Stimulated activated CD4-positive, alpha-beta T cell treated with anti-CD3 and anti-CD28 coated beads, Interleukin-12 subunit alpha, Interleukin-12 subunit beta, amount 100 ng/mL, for 48 hours (primary cell): ENCODE measurements around the gene CHST12.
"Not testable (repeated sequence)": the region's sequence is repeated elsewhere in the genome, so short reads cannot be mapped to it uniquely, and the experiment has no call there.

Experiments used
- DNase-seq, 3 donors: peaks; one replicate each; pipeline ENCODE4 v3.0.0-alpha.2; 2020; ENCODE audit warnings: low read depth in 2 of 3, low spot score in 1 of 3

The CHST12 gene

DNA sequence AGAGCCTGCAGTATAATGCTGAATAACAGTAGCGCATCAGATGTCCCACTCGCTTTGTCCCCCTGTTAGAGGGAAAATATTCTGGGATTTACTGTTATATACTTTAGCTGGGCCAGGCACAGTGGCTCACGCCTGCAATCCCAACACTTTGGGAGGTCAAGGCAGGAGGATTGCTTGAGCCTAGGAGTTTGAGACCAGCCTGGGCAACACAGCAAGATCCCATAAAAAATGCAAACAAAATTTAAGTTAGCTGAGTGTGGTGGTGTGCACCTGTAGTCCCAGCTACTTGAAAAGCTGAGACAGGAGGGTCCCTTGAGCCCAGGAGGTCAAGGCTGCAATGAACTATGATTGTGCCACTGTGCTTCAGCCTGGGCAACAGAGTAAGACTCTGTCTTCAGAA is 50.4 kb downstream of the CHST12 start:
- not testable (repeated sequence) for DNase-seq

DNA sequence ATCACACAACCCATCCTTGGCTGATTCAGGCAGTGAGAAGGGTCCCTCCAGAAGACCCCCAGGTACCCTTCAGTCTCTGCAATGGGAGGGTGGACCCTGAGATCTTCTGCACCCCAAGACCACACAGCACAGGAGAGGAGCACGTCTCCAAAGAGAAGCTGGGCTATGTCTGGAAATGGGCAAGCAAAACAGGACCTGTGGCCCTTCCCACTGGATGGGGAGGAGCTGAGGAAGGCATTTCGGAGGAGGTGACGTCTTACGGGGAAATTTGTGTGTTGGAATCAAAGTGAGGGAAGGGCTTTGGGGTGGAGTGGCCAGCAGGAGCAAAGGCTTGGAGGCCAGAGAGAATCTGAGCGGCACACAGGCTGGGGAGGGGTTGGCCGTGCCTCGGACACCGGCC is 56.3 kb downstream of the CHST12 start:
- no peak for DNase-seq

DNA sequence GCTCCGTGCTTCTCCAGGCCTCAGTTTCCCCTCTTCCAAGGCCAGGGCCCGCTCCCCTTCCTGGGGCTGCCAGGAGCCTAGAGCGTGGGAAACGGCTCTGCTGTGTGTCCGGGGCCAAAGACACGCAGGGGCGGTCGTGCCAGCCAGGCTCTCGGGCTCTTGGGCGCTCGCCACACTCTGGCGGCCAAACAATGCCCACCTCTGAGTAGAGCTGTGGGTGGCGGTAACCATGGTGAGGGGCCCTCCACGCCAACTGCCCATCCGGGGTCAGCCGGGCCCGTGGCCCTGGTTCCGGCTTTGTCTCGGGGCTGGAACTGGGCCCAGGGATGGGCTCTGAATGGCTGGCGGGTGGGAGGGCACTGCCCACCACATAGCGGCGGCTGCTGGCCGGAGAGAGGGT is 56.8 kb downstream of the CHST12 start:
- no peak for DNase-seq

DNA sequence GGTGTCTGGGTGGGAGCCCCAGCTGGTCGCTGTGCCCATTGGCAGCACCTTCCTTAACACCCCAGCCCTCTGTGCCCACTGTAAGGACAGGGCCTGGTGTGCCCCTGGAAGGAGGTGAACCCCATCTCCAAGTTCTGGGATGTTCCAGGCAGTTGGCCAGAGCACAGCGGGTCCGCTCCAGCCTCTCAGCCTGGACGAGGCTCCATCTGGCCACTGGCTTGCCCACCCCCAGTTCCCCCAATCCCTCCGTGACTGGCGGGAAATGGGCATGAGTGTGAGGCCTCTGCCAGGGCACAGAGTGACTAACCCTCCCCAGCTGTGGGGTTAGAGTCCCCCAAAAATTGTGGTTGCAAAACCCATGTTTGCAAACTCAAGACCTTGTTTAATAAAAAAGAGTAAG is 57.2 kb downstream of the CHST12 start:
- no peak for DNase-seq

DNA sequence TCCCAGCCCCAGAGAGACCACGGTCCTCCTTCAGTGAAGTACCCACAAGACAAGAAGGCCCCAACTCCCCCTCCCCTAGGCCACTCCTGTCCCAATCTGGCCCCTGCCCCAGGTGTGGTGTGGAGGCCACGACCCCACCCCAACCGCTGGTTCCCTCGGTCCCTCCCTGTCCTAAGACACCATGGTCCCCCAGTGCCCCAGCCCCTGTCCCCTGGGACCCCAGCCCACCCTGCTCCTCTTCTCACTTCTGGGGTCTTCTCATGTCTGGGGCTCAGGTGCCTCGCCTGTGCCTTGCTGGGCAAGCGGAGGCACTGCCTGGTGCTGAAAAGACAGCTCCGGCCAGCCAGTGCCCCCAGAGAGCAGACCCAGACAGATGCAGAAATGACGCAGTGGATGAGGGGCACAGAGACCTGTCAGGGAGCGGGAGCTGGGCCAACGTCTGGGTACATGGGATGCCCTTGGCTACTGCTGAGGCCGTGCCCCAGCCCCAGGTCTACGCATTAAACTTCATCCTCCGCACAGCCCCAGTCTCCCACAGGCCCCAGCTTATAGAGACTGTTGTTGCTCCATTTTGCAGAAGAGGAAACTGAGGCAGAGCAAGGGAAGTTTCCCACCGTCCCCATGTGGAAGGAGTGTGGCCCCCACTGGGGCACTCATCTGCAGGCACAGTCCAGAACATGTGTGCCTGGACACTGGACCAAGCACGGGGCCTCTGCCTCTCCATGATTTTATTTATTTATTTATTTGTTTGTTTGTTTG is 58.0 kb downstream of the CHST12 start:
- DNase-seq, result no peak

DNA sequence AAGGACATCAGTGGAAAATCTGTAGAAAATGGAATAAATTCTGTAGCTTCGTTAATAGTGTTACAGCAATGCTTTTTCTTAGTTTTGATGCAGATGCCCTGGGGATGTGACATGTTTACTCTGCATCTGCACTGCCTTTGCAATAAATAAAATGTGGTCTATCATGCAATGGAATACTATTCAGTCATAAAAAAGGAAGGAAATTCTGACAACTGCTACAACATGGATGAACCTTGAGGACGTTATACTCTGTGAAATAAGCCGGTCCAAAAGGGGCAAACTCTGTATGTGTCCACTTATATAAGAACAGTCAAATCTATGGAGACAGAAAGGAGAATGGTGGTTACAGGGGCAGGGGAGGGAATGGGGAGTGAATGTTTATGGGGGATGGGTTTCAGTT is 59.3 kb downstream of the CHST12 start:
- no peak for DNase-seq

DNA sequence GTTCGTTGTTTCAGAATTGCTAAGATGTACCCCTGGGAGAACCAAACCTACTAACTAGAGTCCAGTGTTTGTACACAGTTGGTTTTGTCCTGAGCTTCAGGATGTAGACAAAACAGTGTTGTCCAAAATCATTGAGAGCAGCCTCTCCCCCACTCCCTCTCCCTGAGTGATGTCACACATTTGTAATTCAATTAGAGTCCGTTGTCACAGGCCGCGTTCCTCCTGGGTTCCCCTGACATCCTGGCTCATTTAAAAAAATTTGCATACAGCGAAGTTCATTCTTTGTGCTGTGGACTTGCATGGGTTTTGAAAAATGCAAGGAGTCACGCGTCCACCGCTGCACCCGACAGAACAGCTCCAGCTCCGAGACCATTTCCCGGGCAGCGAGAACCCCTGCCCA is 62.5 kb downstream of the CHST12 start:
- no peak for DNase-seq

DNA sequence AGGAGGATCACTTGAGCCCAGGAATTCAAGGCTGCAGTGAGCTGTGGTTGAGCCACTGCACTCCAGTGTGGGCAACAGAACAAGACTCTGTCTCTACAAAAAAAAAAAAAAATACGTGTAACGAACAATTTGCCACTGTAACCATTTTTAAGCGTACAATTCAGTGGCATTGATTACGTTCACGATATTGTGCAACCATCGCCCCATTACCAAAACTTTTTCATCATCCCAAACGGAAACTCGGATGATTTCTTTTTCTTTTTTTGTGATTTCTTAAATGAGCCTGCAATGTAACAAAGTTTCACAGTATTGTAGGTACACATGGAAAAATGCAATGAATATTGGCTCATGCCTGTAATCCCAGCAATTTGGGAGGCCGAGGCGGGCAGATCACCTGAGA is 63.3 kb downstream of the CHST12 start:
- DNase-seq, result no peak

DNA sequence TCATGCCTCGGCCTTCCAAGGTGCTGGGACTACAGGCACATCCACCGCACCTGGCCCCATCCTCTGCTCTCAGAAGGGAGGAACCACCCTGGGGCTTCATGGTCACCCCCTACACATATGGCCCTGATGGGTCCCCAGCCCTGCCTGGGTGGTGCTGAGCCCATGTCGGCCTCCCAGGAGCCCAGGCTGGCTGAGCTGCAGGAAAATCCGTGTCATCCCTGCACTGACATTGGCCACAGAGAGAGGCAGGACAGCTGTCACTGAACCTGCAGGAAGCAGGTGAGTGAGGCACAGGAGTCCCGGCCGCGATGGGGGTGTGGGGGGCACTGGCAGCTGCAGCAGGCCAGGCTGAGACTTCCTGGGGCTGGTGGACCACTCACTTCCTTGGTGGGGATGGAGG is 64.8 kb downstream of the CHST12 start:
- DNase-seq, result no peak

DNA sequence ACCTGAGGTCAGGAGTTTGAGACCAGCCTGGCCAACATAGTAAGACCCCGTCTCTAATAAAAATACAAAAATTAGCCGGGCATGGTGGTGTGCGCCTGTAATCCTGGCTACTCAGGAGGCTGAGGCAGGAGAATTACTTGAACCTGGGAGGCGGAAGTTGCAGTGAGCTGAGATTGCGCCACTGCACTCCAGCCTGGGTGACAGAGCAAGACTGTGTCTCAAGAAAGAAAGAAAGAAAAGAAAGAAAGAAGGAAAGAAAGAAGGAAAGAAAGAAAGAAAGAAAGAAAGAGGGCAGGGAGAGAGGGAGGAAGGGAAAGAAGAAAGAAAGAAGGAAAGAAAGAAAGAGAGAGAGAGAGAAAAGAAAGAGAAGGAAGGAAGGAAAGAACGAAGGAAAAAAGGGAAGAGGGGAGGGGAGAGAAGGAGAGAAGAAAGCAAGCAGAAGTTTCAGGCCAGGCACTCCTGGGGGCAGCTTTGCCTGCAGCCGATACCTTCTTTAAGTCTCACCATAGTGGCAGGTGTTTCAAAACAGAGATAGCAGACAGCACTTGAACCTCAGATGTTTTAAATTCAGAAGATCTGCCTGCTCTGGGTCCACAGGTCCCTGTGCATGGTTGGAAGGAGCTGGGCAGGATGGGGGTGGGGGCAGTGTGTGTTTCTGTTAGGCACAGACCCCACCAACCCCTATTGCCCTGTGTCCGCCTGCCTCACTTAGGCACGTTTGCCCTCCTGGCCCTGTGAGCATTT is 66.2 kb downstream of the CHST12 start:
- DNase-seq, result not testable (repeated sequence)

DNA sequence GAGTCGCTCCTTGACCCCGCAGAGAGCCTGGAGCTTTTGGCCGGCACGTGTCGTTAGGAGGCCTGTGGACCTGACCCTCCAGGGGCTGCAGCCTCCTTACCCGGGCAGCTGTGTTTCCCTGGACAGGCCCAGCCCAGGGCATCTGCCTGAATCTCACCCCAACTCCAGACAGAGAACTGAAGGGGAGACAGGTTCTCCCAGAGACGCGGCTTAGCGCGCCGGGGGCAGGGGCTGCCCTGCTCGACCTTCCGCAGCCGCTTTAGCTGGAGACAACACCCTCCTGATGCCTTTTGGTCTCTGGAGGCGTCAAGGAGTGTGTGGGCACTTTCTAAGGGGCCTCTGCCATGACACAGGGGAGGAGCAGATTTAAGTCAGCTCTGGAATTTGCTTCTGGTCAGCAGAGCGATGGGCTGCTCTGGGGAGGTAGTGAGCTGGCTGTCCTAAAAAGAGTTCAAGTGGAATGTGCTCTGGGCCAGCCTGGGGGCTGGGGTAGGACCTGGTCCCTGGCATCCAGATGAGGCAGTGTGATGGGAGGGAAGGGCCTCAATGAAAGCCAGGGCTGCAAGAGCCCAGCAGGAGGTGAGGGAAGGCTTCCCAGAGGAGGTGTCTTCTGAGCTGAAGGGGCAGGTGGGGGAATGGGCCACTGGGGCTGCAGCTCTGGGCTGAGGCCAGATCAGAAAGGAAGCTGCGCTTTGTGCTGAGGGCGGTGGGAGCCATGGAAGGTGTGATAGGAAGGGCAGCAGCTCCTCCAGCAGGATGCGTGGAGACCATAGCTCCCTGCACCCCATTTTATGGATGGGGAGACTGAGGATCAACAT is 67.0 kb downstream of the CHST12 start:
- DNase-seq, result no peak

DNA sequence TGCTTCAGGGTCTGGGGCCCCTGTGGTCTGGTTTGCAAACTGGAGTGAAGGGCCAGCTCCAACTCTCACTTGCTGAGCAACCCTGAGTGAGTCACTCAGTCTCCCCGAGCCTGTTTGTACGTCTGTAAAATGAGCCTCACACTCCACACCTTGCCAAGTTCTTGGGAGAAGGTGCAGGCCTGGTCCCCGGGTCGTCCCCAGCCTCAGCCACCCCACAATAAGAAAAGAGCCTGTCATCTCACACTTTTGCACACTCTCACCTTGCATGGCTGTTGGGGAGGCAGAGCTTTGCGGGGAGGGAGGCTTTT is 67.6 kb downstream of the CHST12 start:
- no peak for DNase-seq

DNA sequence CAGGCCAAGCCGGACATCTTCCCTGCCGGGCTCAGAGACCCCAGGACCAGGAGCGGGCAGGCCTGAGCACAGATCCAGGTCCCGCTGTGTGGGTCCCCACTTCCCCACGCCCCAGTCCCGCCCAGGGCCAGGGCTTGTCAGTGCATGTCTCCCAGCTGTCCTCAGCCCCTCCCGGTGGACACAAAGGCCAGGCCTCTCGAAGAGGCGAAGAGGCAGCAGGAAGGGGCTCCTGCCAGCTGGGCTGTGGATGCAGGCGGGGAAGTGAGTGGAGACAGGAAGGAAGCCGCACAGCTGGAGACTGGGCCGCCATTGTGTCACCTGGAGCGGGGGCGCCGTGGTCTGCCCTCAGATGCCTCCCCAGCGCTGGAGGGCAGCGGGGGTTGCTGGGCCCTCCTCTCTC is 68.0 kb downstream of the CHST12 start:
- no peak for DNase-seq

DNA sequence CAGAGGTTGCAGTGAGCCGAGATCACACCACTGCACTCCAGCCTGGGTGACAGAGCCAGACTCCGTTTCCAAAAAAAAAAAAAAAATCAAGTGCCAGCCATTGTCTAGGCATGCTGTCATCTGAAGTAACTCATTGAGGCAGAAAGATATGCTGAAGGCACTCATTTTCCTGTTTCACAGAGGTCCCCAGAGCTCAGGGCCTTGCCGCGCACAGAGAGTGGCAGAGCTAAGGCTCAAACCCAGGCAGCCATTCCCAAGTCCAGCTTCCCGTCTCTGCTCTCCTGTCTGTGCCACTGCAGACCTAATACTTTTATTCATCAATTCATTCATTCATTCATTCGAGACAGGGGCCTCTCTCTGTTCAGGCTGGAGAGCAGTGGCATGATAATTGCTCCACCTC is 69.3 kb downstream of the CHST12 start:
- DNase-seq, result no peak

DNA sequence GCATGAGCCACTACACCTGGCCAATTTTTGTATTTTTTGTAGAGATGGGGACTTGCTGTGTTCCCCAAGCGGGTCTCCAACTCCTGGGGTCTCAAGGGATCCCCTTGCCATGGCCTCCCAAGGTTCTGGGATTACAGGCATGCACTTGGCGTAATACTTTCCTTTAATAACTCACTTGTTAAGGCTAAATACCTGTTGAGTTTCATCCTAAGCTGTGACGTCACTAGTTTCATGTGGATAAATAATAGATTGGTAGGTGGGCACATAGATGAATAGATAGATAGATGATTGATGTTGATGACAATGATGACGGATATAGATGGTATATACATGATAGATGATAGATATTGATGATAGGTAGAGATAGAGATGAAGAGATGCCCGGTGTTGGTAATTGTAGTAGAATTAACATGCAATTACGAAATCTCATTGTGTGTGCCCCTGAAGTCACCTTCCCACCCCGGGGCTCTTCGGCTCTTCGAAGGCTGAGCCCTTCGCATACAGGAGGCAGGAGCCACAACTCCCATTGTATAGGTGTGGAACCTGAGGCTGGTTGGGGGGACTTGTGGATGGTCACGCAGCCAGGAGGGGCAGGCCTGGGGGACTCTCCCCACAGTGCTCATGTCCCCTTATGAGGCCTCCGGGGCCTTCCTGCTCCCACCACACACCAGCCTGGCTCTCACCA is 70.2 kb downstream of the CHST12 start:
- DNase-seq, result no peak

DNA sequence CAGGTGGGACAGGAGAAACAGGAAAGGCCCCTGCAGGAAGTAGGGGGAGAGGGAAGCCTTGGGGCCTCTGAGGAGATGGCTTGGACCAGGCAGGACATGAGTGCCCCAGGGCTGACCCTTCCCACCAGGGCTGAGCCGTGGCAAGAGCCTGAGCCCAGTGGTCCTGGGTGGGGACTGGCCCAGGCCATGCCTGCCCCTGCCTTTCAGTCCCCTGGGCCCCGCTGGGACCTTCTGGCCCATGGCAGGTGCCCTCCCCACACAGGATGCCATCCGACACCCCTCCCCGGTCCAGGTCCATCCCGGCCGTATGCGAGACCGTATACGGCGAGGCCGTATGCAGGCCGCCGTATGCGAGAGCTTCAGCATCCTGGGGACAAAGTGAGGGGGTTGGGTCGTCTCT is 70.8 kb downstream of the CHST12 start:
- DNase-seq, result no peak

DNA sequence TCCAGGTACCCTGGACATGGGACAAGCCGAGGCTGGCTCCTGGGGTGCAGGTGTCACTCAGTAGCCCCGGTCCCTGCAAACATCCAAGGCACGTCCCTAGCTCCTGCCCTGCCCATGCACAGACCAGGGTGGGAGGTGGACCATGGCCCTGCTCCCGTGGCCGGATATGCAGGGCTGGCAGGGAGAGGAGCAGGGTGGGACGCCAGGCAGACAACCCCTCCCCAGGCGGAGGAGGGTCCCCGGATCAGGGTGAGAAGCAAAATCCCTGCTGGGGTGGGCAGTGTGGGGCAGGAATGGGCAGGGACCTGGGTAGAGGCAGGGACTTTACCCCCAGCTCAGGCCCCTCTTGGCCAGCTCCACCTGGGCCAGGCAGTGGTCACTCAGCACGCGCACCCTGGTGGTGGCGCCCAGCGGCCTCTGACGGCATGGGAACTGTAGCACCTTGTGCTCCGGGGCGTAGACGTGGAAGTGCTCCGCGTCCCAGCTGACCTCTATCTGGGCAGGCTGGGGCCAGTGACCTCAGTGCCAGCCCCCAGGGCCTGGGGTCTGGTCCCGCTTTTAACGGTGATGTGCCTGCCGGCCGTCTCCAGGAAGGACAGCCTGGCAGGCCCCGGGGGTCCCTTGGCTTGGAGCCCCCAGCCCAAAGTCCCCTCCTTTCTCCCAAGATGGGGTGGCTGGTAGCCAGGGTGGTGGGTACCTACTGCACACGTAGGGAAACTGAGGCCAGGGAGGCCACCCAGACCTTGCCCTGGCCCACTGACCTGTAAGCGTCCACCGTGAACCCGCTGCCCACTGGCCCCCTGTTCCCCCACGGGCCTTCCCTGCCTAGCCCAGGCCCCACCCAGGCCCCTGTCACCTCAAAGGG is 71.6 kb downstream of the CHST12 start:
- no peak for DNase-seq

DNA sequence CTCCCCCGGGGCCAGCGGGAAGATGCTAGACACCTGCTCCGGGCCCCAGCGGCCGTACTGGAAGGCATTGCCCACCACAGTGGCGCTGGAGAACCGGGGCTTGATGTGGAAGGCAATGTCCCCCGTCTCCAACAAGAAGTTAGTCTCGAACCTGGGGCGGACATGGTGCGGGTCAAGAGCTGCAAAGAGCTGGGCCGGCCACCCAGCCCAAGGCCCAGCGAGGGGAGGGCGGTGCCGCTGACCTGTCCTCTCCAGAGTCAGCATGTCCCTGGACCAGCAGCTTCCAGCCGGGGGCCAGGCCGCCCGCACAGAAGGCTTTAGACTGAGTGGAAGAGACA is 72.2 kb downstream of the CHST12 start:
- no peak for DNase-seq

DNA sequence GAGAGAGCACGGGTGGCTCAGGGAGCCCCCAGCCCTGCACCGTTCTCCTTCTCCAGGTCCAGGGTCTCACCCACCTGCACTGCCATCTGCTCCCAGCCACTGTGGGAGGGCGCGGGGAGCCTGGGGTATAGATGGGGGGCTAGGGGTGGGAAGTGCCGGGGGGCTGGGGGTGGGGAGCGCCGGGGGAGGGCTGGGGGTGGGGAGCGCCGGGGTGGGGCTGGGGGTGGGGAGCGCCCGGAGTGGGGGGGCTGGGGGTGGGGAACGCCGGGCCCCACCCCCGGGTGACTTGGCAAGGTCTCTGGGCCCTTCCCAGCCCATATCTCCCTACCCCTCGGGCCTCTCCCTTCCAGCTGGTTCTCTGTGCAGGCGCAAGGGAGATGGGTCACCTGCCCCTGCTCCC is 72.9 kb downstream of the CHST12 start, which contains the start of gene GRIFIN:
Gene GRIFIN (minus strand): TSS at position 101 of the 400 bp plus-strand sequence. CDS start 15 bp downstream, at position 86.
- DNase-seq, result no peak

DNA sequence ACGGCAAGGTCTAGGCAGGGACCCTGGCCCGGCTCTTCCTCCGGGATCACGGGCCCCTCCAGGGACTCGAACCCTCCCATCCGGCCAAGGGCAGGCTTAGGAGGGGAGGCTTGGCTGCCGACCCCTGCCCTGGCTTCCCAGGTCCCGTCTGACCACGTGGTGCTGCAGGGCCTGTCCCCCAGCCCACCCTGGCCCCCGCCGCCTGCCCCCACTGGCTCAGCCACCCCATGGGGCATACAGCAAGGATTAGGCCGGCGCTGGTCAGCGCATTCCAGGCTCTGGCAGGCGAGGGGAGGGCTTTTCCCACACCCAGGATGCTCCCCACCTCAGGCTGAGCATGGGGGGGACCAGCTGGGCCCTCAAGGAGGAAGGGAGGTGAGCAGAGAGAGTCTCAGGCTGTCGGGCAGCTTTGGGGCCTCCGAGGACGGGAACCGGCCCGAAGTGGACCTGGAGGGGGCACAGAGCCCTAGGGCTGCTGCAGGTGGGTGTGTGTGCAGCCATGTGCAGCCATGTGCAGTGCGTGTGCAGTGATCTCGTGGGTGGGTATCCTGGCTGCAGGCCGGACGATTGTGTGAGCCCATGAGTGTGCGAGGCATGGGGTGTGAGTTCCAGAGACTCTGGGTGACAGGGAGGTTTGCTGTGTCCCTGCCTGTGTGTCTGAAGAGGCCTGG is 73.5 kb downstream of the CHST12 start:
- DNase-seq, result no peak
